ENCODE data around the gene PPFIBP2. TPM values are rescaled to one million over a fixed set of nuclear protein-coding genes. Genes with fewer than 3 reads are reported as not detected.

Gene PPFIBP2
- total and polyA plus RNA-seq, 11 donors: 10.5 to 31.1 (median 20.8) TPM

DNA sequence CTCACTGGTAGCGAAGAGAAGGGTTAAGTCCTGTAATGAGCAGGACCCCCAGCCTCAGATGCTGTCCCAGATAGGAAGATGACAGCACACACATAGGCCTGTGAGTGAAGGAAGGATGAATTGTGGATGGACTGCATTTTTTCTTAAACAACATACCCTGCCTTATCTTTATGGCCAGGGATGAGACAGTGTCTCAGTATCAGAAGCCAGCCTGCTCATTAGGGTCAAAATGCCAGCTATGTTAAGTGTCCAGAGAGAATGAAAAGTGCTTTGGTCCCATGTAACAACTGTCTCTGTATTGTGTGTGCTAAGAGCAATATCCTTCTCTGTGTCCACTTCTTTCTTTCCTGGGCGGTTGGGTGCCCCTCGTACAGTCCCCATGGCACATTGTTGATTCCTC, 30.2 kb downstream of the PPFIBP2 start:
- Histone ChIP-seq H3K36me3 (no peaks in the 10 kb centered on the region), H3K27ac (no peak overlapping the region), H3K4me3 (no peak overlapping the region), H3K27me3 (no peaks in the 10 kb centered on the region), H3K4me1 (peaks cover 0 to 22% (median 5%) of the 10 kb centered on the region in 12 donors), H3K9me3 (no peaks in the 10 kb centered on the region)
- TF ChIP-seq POLR2A (IDR thresholded peaks at IDR 0.05): no peak
- TF ChIP-seq, protein P1, sequence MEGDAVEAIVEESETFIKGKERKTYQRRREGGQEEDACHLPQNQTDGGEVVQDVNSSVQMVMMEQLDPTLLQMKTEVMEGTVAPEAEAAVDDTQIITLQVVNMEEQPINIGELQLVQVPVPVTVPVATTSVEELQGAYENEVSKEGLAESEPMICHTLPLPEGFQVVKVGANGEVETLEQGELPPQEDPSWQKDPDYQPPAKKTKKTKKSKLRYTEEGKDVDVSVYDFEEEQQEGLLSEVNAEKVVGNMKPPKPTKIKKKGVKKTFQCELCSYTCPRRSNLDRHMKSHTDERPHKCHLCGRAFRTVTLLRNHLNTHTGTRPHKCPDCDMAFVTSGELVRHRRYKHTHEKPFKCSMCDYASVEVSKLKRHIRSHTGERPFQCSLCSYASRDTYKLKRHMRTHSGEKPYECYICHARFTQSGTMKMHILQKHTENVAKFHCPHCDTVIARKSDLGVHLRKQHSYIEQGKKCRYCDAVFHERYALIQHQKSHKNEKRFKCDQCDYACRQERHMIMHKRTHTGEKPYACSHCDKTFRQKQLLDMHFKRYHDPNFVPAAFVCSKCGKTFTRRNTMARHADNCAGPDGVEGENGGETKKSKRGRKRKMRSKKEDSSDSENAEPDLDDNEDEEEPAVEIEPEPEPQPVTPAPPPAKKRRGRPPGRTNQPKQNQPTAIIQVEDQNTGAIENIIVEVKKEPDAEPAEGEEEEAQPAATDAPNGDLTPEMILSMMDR (IDR thresholded peaks at IDR 0.05): no peak
- ATAC-seq (no peak), DNase-seq (no peak)
- intact Hi-C loops (cut with DNase I): no loop called here
- 82 to 95% (median 91%) methylated on average over 3 of the region's 3 CpGs for WGBS, 4 donors

DNA sequence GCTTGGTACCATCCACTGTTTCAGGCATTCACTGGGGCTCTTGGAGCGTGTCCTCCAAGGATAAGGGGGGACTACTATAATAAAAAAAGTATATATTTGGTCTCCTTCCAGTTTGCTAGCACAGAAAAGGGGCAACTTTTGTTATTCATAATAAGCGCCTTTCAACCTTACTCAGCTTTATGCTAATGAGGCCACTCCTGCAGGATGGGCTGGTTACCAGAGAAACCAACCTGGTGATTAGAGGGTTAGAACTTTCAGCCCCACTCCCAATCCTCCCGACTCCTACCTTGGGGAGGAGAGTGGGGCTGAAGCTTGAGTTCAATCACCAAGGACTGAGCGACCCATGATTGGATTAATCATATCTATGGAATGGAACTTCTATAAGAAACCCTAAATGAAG, 31.8 kb downstream of the PPFIBP2 start:
- WGBS, 4 donors: 91 to 94% (median 92%) methylated on average over 4 of the region's 4 CpGs
- no peak for DNase-seq
- H3K27ac ChIP-seq: no peak overlapping the region
- H3K36me3 ChIP-seq: peaks cover 0 to 8% (median 0%) of the 10 kb centered on the region in 9 donors
- ATAC-seq: no peak
- no peak for TF ChIP-seq POLR2A (IDR thresholded peaks at IDR 0.05)
- TF ChIP-seq, protein P1 (IDR thresholded peaks at IDR 0.05): no peak
- H3K4me3 ChIP-seq: no peak overlapping the region
- no peaks in the 10 kb centered on the region for H3K27me3 ChIP-seq
- H3K9me3 ChIP-seq: no peaks in the 10 kb centered on the region
- H3K4me1 ChIP-seq: peaks cover 0 to 22% (median 4%) of the 10 kb centered on the region in 12 donors
- intact Hi-C loops (cut with DNase I): no loop called here

DNA sequence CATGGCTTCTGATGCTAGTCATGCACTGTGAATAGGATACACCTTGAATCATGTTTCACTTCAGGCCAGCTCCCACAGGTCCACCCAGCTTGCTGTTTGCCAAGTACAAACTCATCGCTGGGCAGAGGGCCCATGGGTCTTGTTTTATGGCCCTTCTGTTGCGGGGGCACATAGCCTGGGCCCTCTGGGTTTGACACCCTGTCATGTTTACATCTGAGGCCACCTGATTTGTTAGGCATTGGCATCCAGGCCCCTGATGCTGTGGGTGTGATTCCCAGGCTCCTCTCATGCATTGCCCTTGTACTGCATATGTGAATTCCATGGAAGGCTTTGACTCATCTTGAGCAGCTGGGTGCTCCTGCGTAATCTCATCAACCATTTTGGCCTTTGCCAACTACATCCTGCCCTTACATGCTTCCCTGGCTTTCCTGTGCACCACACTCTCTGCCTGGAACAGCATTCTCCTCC, 32.6 kb downstream of the PPFIBP2 start:
- WGBS, 4 donors: 92 to 98% (median 96%) methylated on average over 3 of the region's 3 CpGs
- DNase-seq: no peak
- Histone ChIP-seq H3K27ac (no peak overlapping the region), H3K27me3 (no peaks in the 10 kb centered on the region), H3K4me1 (peaks cover 0 to 22% (median 4%) of the 10 kb centered on the region in 12 donors), H3K4me3 (no peak overlapping the region), H3K9me3 (no peaks in the 10 kb centered on the region), H3K36me3 (peaks cover 0 to 8% (median 0%) of the 10 kb centered on the region in 9 donors)
- TF ChIP-seq, protein P1 (IDR thresholded peaks at IDR 0.05): no peak
- TF ChIP-seq POLR2A (IDR thresholded peaks at IDR 0.05): no peak
- intact Hi-C loops (cut with DNase I): no loop called here
- no peak for ATAC-seq

DNA sequence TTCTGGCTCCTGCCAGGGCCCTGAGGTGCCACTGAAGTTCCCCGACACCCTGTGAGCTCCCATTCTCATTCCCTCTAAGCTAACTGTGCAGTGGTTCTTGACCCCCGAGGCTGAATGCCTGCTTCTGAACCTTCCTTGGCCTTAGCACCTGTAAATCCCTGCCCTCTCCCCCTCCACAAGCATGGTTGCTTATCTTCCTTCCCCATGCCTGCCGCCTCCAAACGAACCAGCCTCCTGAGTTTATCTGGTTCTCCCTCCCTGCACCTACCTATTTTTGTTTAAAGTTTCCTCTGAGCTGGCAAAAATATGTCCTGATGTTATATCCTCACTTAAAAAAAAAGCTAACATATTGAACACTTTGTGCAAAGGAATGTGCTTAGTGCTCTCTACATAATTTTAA, 33.9 kb downstream of the PPFIBP2 start:
- no peaks in the 10 kb centered on the region for H3K9me3 ChIP-seq
- peaks cover 0 to 22% (median 4%) of the 10 kb centered on the region in 12 donors for H3K4me1 ChIP-seq
- no peak for TF ChIP-seq POLR2A (IDR thresholded peaks at IDR 0.05)
- TF ChIP-seq, protein P1 (IDR thresholded peaks at IDR 0.05): no peak
- no peak overlapping the region for H3K4me3 ChIP-seq
- intact Hi-C loops (cut with DNase I): no loop called here
- H3K27ac ChIP-seq: no peak overlapping the region
- H3K27me3 ChIP-seq: no peaks in the 10 kb centered on the region
- no peak for DNase-seq
- ATAC-seq: no peak
- 72 to 77% (median 74%) methylated on average over 4 of the region's 4 CpGs for WGBS, 4 donors
- H3K36me3 ChIP-seq: peaks cover 0 to 8% (median 0%) of the 10 kb centered on the region in 9 donors
